HepG2 (cell line): ENCODE data around the gene FFAR1. TPM values are rescaled to one million over a fixed set of nuclear protein-coding genes. Genes with fewer than 3 reads are reported as not detected.

Experiments used
- ATAC-seq: fragments of 200-7000 bp; cut with Tn5 transposase; 3 replicates; pipeline ENCODE4 v1.9.1; 2020; ENCODE audit warnings: mild to moderate bottlenecking, moderate library complexity
- BruUV-seq: library from RNA; stranded (reverse); fragments of 400-500 nt; replicated peaks from 2 replicates; lab custom pipeline; 2021; lab: Mats Ljungman, UMichigan
- CTCF ChIA-PET: fragments of 300-600 bp; formaldehyde crosslinking; extraction: SDS; loops from one replicate; lab custom pipeline; 2021; ENCODE audit warnings: low total read pairs, inconsistent platforms, low intra/inter-chr PET ratio; lab: Yijun Ruan, JAX
- POLR2A ChIA-PET: fragments of 350-600 bp; sonication (Branson Sonifier 250); formaldehyde crosslinking; loops from one replicate; lab custom pipeline; 2020; ENCODE audit warnings: antibody characterized with exemption, inconsistent platforms; lab: Yijun Ruan, JAX
- DNase-seq: peaks from one replicate; pipeline ENCODE4 v3.0.0-alpha.2; 2015; ENCODE audit warnings: low spot score
- FAIRE-seq: peaks from 3 replicates; lab custom pipeline; 2011; peaks lifted over from hg19 to GRCh38; lab: Jason Lieb, UNC
- H2AFZ ChIP-seq: one replicate; pipeline ENCODE4 v1.6.1; 2011; ENCODE audit warnings: low read length, inconsistent platforms
- H3K27ac ChIP-seq: fragments of 300-600 bp; 3 replicates; pipeline ENCODE4 v1.8.0; 2011; ENCODE audit warnings: mixed run types, mild to moderate bottlenecking, mixed read lengths, low read length, inconsistent platforms; ENCODE audit not compliant: insufficient read depth; ENCODE audit errors: extremely low read length
- H3K27me3 ChIP-seq, 2 experiments: fragments of 200-600 bp in 1 of 2; 2 replicates in 1 of 2; 3 replicates in 1 of 2; pipeline versions ENCODE4 v1.6.0 to v1.8.0; 2011; ENCODE audit warnings: low read length in 2 of 2, mild to moderate bottlenecking in 2 of 2, moderate library complexity in 2 of 2, inconsistent platforms in 1 of 2; ENCODE audit not compliant: insufficient read depth in 2 of 2, control insufficient read depth in 1 of 2
- H3K36me3 ChIP-seq, 2 experiments: fragments of 200-600 bp in 1 of 2; replicated peaks in 1 of 2; 2 replicates in 1 of 2; 3 replicates in 1 of 2; pipeline versions ENCODE4 v1.5.1 to v1.8.0; 2011; ENCODE audit warnings: low read length in 2 of 2, inconsistent platforms in 1 of 2; ENCODE audit not compliant: insufficient read depth in 2 of 2, control insufficient read depth in 1 of 2
- H3K4me1 ChIP-seq: 2 replicates; pipeline ENCODE4 v1.5.1; 2012; ENCODE audit warnings: low read length, inconsistent platforms; ENCODE audit not compliant: insufficient read depth
- H3K4me2 ChIP-seq: 2 replicates; pipeline ENCODE4 v1.6.0; 2011; ENCODE audit warnings: low read depth, low read length, inconsistent platforms
- H3K4me3 ChIP-seq, 3 experiments: fragments of 200-600 bp in 1 of 3; sonication (generic), shearing (Covaris generic) in 1 of 3; replicated peaks in 1 of 3; 2 replicates each; pipeline ENCODE4 v1.5.1; 2011 to 2016; ENCODE audit warnings: low read length in 3 of 3, inconsistent platforms in 2 of 3, low read depth in 2 of 3, mild to moderate bottlenecking in 2 of 3, control low read depth in 1 of 3, mixed read lengths in 1 of 3; ENCODE audit not compliant: insufficient read depth in 1 of 3
- H3K79me2 ChIP-seq: one replicate; pipeline ENCODE4 v1.6.1; 2011; ENCODE audit warnings: low read length, inconsistent platforms; ENCODE audit not compliant: insufficient read depth
- H3K9ac ChIP-seq: 2 replicates; pipeline ENCODE4 v1.6.0; 2011; ENCODE audit warnings: mild to moderate bottlenecking, low read depth, low read length, inconsistent platforms; ENCODE audit not compliant: insufficient read depth
- H3K9me3 ChIP-seq: 2 replicates; pipeline ENCODE4 v1.5.1; 2012; ENCODE audit warnings: mild to moderate bottlenecking, low read length
- H4K20me1 ChIP-seq: 2 replicates; pipeline ENCODE4 v1.6.0; 2011; ENCODE audit warnings: inconsistent platforms, mild to moderate bottlenecking, low read length, moderate library complexity; ENCODE audit not compliant: insufficient read depth
- AGO1 ChIP-seq: fragments of 200-400 bp; formaldehyde crosslinking; IDR thresholded peaks from 2 replicates; pipeline ENCODE4 v1.6.1; 2017; ENCODE audit warnings: mild to moderate bottlenecking, low read depth, low read length, moderate library complexity; ENCODE audit not compliant: poor library complexity, severe bottlenecking
- KLF16 ChIP-seq, 2 experiments: sonication (generic) in 1 of 2; formaldehyde crosslinking in 1 of 2; IDR thresholded peaks; 2 replicates each; pipeline versions ENCODE4 v1.6.1 to v1.8.0; 2016 to 2023; ENCODE audit warnings: missing genetic modification reagents in 2 of 2, missing compliant biosample characterization in 1 of 2
- SAP130 ChIP-seq: IDR thresholded peaks from 2 replicates; pipeline ENCODE4 v1.6.1; 2016; ENCODE audit warnings: low read depth
- SMAD1 ChIP-seq: sonication (generic); formaldehyde crosslinking; IDR thresholded peaks from 2 replicates; pipeline ENCODE4 v1.4.0; 2020; ENCODE audit warnings: missing genetic modification reagents, low read depth, mild to moderate bottlenecking, borderline replicate concordance
- ZFP37 ChIP-seq: sonication (generic); formaldehyde crosslinking; IDR thresholded peaks from 2 replicates; pipeline ENCODE4 v1.4.0; 2020; ENCODE audit warnings: missing genetic modification reagents, borderline replicate concordance
- ZNF768 ChIP-seq: sonication (generic); formaldehyde crosslinking; IDR thresholded peaks from 2 replicates; pipeline ENCODE4 v1.4.0; 2020; ENCODE audit warnings: missing genetic modification reagents
- WGBS: methylation state at CpG from one replicate; pipeline ENCODE4 v1.1.6; 2017; ENCODE audit warnings: low lambda C conversion rate; 5-methylcytosine and 5-hydroxymethylcytosine counted together
- in situ Hi-C: cut with HindIII; loops from 2 replicates; pipeline ENCODE4 v1.10.0; 2017; ENCODE audit warnings: low pct_unique_long_range_greater_than_20kb; ENCODE audit not compliant: extremely low pct_ligation_motif_present
- intact Hi-C: fragments of 100-400 bp; cut with micrococcal nuclease; formaldehyde crosslinking; loops from one replicate; pipeline ENCODE4 v1.10.0; 2022; ENCODE audit not compliant: unreplicated experiment
- polyA plus RNA-seq, 8 experiments: library from polyadenylated mRNA; depleted of rRNA in 3 of 8; stranded (reverse) in 7 of 8; unstranded in 1 of 8; fragments of >200 nt; fragmentation: Illumina TruSeq in 4 of 8; extraction: Trizol in 4 of 8; gene quantifications; 2 replicates each; pipeline versions ENCODE4 v1.2.1 to v1.2.3, GENCODE V29; 2011 to 2016; ENCODE audit warnings: low read depth in 4 of 8, missing spikeins in 1 of 8, mixed read lengths in 1 of 8; ENCODE audit not compliant: insufficient read depth in 1 of 8
- total RNA-seq, 5 experiments: library from RNA; depleted of rRNA; stranded (reverse); fragments of >200 nt; fragmentation: Illumina TruSeq; extraction: Trizol; gene quantifications; 2 replicates each; pipeline ENCODE4 v1.2.3, GENCODE V29; 2016; ENCODE audit warnings: low read depth in 1 of 5
- TF ChIP-seq, protein P1 (sequence below): sonication (generic); formaldehyde crosslinking; IDR thresholded peaks from 2 replicates; pipeline ENCODE4 v1.4.0; 2020; ENCODE audit warnings: mild to moderate bottlenecking, missing genetic modification reagents
- TF ChIP-seq, protein P2 (sequence below), 2 experiments: sonication (generic) in 1 of 2; formaldehyde crosslinking in 1 of 2; IDR thresholded peaks; 2 replicates each; pipeline versions ENCODE4 v1.5.1 to v1.6.1; 2011 to 2020; ENCODE audit warnings: borderline replicate concordance in 1 of 2, low read depth in 1 of 2, low read length in 1 of 2, mild to moderate bottlenecking in 1 of 2, missing genetic modification reagents in 1 of 2, moderate library complexity in 1 of 2

FFAR1 gene
- total and polyA plus RNA-seq, 2 of the 13 experiments (the other 11 are each of a cell fraction or from before 2014, with no cell fraction given) = not detected

DNA sequence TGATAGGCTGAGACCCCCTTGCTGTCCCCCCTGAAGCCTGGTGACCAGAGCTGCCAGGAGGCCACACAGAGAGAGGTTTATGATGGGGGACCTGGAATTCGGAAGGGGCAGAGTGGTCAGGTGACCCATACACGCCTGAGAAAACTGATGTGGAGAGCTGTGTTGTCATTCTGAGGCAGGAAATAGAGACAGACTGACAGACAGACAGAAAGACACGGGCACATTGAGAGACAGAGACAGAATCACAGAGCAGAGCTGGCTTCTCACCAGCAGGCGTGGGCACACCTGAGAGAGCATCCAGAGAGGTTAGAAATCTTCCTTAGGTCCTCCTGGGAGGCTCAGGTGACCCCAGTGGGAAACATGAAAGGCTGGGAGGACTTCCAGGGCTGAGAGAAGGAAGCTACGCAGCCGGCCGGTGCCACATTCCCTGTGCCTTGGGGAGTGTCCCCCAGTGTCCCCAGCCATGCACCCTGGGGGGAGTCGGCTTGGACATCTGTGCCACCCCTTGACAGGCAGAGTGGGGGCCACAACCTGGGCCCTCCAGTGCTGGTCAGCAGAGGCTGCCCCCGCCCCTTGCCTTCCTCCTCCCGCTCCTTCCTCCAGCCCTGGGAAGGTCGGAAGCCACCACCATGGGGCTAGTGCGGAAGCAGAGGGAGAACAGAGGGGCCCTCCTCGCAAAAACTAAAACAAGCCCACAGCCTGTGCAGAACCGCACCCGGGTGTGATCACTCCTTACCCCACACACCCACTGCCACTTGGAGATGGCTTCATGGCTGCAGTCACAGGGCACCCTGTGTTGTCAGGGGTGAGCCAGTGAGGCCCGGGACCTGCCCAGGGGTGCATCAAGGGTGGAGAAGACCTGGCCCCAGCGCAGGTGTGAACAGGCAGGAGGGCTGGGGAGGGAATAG, 2.2 kb downstream of the FFAR1 start:
- DNase-seq (no peak), FAIRE-seq (no peak), ATAC-seq (no peak)
- intact Hi-C loops (loop anchor here (5.0 kb wide), 1 partner anchor 47 kb away; no protein-coding TSS in a partner anchor), in situ Hi-C loops (loop anchor here (5.0 kb wide), 1 partner anchor 117 kb away; no protein-coding TSS in a partner anchor)
- TF ChIP-seq ZNF768 (CRISPR knock-in tag) (no peak), SMAD1 (CRISPR knock-in tag) (no peak), ZFP37 (CRISPR knock-in tag) (no peak), KLF16 (CRISPR knock-in tag; IDR thresholded peaks at IDR 0.05) (no peak), AGO1 (no peak)
- no peaks in the 10 kb centered on the region for H3K79me2 ChIP-seq
- H3K4me2 ChIP-seq = no peak overlapping the region
- H3K27ac ChIP-seq = no peak overlapping the region
- peaks cover 61% of the 10 kb centered on the region for H3K4me1 ChIP-seq
- H3K36me3 ChIP-seq = no peaks in the 10 kb centered on the region
- H3K9ac ChIP-seq = no peak overlapping the region
- no peaks in the 10 kb centered on the region for H4K20me1 ChIP-seq
- POLR2A ChIA-PET = no interaction called here
- no peaks in the 10 kb centered on the region for H3K9me3 ChIP-seq
- H2AFZ ChIP-seq = no peak overlapping the region
- BruUV-seq = no TSS peak
- CTCF ChIA-PET = no interaction called here
- no peak overlapping the region for H3K4me3 ChIP-seq
- WGBS = 68% methylated on average over 12 of the region's 17 CpGs
- H3K27me3 ChIP-seq = 0 out of 5 replicates have a peak, but pooled peaks cover 0 to 1% of the 10 kb centered on the region in 2 experiments

DNA sequence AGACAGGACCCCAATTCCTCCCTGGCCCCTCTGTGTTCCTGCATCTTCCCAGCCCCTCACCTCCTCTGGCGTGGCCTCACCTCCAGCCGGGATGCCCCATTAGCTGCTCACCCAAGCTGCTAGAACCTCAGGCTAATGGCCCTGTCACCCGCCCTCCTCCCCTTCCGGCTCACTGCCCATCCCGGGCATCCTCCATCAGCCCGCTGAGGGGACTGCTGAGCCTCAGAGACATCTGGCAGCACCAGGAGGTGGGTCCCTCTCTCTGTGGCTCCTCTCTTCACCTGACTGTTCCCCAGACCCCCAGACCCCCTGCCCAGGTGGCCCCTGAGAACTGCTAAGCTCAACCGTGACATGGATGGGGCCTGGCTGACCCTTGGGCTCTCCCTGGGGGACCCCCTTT, 2.9 kb downstream of the FFAR1 start:
- in situ Hi-C loops = loop anchor here (5.0 kb wide), 1 partner anchor 117 kb away; no protein-coding TSS in a partner anchor
- H4K20me1 ChIP-seq = no peaks in the 10 kb centered on the region
- no peak overlapping the region for H3K4me3 ChIP-seq
- H2AFZ ChIP-seq = no peak overlapping the region
- BruUV-seq = no TSS peak
- no peak overlapping the region for H3K9ac ChIP-seq
- no peaks in the 10 kb centered on the region for H3K79me2 ChIP-seq
- peaks cover 67% of the 10 kb centered on the region for H3K4me1 ChIP-seq
- POLR2A ChIA-PET = no interaction called here
- H3K27me3 ChIP-seq = 0 out of 5 replicates have a peak, but pooled peaks cover 0 to 1% of the 10 kb centered on the region in 2 experiments
- H3K36me3 ChIP-seq = no peaks in the 10 kb centered on the region
- DNase-seq (no peak), ATAC-seq (no peak), FAIRE-seq (no peak)
- no peak overlapping the region for H3K27ac ChIP-seq
- CTCF ChIA-PET = no interaction called here
- intact Hi-C loops = loop anchor here (5.0 kb wide), 1 partner anchor 47 kb away; no protein-coding TSS in a partner anchor
- no peak overlapping the region for H3K4me2 ChIP-seq
- H3K9me3 ChIP-seq = no peaks in the 10 kb centered on the region
- 75% methylated on average over 6 of the region's 7 CpGs for WGBS
- TF ChIP-seq, protein P1, sequence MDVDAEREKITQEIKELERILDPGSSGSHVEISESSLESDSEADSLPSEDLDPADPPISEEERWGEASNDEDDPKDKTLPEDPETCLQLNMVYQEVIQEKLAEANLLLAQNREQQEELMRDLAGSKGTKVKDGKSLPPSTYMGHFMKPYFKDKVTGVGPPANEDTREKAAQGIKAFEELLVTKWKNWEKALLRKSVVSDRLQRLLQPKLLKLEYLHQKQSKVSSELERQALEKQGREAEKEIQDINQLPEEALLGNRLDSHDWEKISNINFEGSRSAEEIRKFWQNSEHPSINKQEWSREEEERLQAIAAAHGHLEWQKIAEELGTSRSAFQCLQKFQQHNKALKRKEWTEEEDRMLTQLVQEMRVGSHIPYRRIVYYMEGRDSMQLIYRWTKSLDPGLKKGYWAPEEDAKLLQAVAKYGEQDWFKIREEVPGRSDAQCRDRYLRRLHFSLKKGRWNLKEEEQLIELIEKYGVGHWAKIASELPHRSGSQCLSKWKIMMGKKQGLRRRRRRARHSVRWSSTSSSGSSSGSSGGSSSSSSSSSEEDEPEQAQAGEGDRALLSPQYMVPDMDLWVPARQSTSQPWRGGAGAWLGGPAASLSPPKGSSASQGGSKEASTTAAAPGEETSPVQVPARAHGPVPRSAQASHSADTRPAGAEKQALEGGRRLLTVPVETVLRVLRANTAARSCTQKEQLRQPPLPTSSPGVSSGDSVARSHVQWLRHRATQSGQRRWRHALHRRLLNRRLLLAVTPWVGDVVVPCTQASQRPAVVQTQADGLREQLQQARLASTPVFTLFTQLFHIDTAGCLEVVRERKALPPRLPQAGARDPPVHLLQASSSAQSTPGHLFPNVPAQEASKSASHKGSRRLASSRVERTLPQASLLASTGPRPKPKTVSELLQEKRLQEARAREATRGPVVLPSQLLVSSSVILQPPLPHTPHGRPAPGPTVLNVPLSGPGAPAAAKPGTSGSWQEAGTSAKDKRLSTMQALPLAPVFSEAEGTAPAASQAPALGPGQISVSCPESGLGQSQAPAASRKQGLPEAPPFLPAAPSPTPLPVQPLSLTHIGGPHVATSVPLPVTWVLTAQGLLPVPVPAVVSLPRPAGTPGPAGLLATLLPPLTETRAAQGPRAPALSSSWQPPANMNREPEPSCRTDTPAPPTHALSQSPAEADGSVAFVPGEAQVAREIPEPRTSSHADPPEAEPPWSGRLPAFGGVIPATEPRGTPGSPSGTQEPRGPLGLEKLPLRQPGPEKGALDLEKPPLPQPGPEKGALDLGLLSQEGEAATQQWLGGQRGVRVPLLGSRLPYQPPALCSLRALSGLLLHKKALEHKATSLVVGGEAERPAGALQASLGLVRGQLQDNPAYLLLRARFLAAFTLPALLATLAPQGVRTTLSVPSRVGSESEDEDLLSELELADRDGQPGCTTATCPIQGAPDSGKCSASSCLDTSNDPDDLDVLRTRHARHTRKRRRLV = no peak
- no peak for TF ChIP-seq SAP130 (CRISPR knock-in tag)
- TF ChIP-seq, protein P2, sequence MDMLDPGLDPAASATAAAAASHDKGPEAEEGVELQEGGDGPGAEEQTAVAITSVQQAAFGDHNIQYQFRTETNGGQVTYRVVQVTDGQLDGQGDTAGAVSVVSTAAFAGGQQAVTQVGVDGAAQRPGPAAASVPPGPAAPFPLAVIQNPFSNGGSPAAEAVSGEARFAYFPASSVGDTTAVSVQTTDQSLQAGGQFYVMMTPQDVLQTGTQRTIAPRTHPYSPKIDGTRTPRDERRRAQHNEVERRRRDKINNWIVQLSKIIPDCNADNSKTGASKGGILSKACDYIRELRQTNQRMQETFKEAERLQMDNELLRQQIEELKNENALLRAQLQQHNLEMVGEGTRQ (IDR thresholded peaks at IDR 0.05; ENCODE audit: low read depth, low read length) = no peak
- TF ChIP-seq, protein P2 (CRISPR knock-in tag; IDR thresholded peaks at IDR 0.05; ENCODE audit: borderline replicate concordance) = no peak
